ENCODE data around the gene SERAC1.

SERAC1 gene

GRCh38 chr6:158061361-158061708 lies 106.7 kb downstream of the SERAC1 start:
- H3K4me3 ChIP-seq (ENCODE audit: low read depth, low read length) = no peak overlapping the region
- ChIA-PET CTCF (interaction anchor here (1.7 to 12.0 kb wide), 4 partner anchors 11 to 79 kb away, joined by 7 to 118 read pairs (median 12); partner anchors contain the start of gene SYNJ2), POLR2A (no interaction called here)
- TF ChIP-seq, protein P1, sequence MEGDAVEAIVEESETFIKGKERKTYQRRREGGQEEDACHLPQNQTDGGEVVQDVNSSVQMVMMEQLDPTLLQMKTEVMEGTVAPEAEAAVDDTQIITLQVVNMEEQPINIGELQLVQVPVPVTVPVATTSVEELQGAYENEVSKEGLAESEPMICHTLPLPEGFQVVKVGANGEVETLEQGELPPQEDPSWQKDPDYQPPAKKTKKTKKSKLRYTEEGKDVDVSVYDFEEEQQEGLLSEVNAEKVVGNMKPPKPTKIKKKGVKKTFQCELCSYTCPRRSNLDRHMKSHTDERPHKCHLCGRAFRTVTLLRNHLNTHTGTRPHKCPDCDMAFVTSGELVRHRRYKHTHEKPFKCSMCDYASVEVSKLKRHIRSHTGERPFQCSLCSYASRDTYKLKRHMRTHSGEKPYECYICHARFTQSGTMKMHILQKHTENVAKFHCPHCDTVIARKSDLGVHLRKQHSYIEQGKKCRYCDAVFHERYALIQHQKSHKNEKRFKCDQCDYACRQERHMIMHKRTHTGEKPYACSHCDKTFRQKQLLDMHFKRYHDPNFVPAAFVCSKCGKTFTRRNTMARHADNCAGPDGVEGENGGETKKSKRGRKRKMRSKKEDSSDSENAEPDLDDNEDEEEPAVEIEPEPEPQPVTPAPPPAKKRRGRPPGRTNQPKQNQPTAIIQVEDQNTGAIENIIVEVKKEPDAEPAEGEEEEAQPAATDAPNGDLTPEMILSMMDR (IDR thresholded peaks at IDR 0.05; ENCODE audit: insufficient read depth, low read length, missing control alignments) = no peak
- no peak for DNase-seq (ENCODE audit: low read depth, low spot score)

GRCh38 chr6:158060455-158061360 lies 107.4 kb downstream of the SERAC1 start:
- ChIA-PET CTCF (interaction anchor here (0.8 to 12.0 kb wide), 6 partner anchors 8 to 78 kb away, joined by 3 to 118 read pairs (median 8); partner anchors contain the start of gene SYNJ2), POLR2A (interaction anchor here (0.9 to 1.2 kb wide), 2 partner anchors 29 to 34 kb away, joined by 3 to 4 read pairs; no protein-coding TSS in a partner anchor)
- H3K4me3 ChIP-seq (ENCODE audit: low read depth, low read length) = no peak overlapping the region
- peak; percentile 81 for DNase-seq (ENCODE audit: low read depth, low spot score)
- TF ChIP-seq, protein P1 (IDR thresholded peaks at IDR 0.05; ENCODE audit: insufficient read depth, low read length, missing control alignments) = no peak
